Loucy (cell line): ENCODE measurements around the gene CD8A.

Source experiments
- H2AFZ ChIP-seq: fragments of 200-600 bp; sonication (generic); 2 replicates; pipeline ENCODE4 v1.6.0; 2016; ENCODE audit warnings: antibody characterized with exemption, mild to moderate bottlenecking, low read length, moderate library complexity
- H3F3A ChIP-seq: fragments of 200-600 bp; 2 replicates; pipeline ENCODE4 v1.6.0; 2016; ENCODE audit warnings: antibody characterized with exemption, low read depth, mild to moderate bottlenecking
- H3K27me3 ChIP-seq: fragments of 200-600 bp; sonication (generic); 2 replicates; pipeline ENCODE4 v1.6.1; 2014; ENCODE audit warnings: low read length, mild to moderate bottlenecking; ENCODE audit not compliant: insufficient read depth, poor library complexity, severe bottlenecking
- H3K36me3 ChIP-seq: fragments of 200-600 bp; sonication (generic); 2 replicates; pipeline ENCODE4 v1.6.1; 2016; ENCODE audit warnings: low read length; ENCODE audit not compliant: insufficient read depth
- H3K4me1 ChIP-seq: fragments of 200-600 bp; sonication (generic); 2 replicates; pipeline ENCODE4 v1.5.1; 2014; ENCODE audit warnings: low read length, mild to moderate bottlenecking; ENCODE audit not compliant: insufficient read depth, poor library complexity, severe bottlenecking
- H3K4me2 ChIP-seq: fragments of 200-600 bp; sonication (generic); 2 replicates; pipeline ENCODE4 v1.6.0; 2014; ENCODE audit warnings: antibody characterized with exemption, low read length, low read depth, mild to moderate bottlenecking; ENCODE audit not compliant: poor library complexity, severe bottlenecking
- H3K4me3 ChIP-seq: fragments of 200-600 bp; sonication (generic); 2 replicates; pipeline ENCODE4 v1.5.1; 2014; ENCODE audit warnings: low read length, mild to moderate bottlenecking, mixed read lengths; ENCODE audit not compliant: poor library complexity, severe bottlenecking
- H3K79me2 ChIP-seq: fragments of 200-600 bp; sonication (generic); 2 replicates; pipeline ENCODE4 v1.6.1; 2014; ENCODE audit warnings: low read length; ENCODE audit not compliant: insufficient read depth
- H3K9ac ChIP-seq: fragments of 200-600 bp; sonication (generic); 2 replicates; pipeline ENCODE4 v1.6.0; 2014; ENCODE audit warnings: mild to moderate bottlenecking, low read depth, low read length, moderate library complexity; ENCODE audit not compliant: poor library complexity, severe bottlenecking
- H3K9me2 ChIP-seq: fragments of 200-600 bp; sonication (generic); replicated peaks from 2 replicates; pipeline ENCODE4 v1.6.1; 2016; ENCODE audit warnings: low read depth, low read length, mixed read lengths
- H3K9me3 ChIP-seq: fragments of 200-600 bp; sonication (generic); 2 replicates; pipeline ENCODE4 v1.6.1; 2014; ENCODE audit warnings: mild to moderate bottlenecking, antibody characterized with exemption, low read length, low read depth; ENCODE audit not compliant: insufficient read depth
- H4K20me1 ChIP-seq: fragments of 200-600 bp; sonication (generic); 2 replicates; pipeline ENCODE4 v1.6.0; 2014; ENCODE audit warnings: antibody characterized with exemption, low read length, mild to moderate bottlenecking; ENCODE audit not compliant: insufficient read depth, poor library complexity, severe bottlenecking
- CTCF ChIP-seq: fragments of 200-600 bp; sonication (generic); conservative IDR thresholded peaks from 2 replicates; pipeline ENCODE4 v1.5.1; 2014; ENCODE audit warnings: mild to moderate bottlenecking, antibody characterized with exemption, low read length
- EZH2phosphoT487 ChIP-seq: fragments of 200-600 bp; IDR thresholded peaks from 2 replicates; pipeline ENCODE4 v1.6.1; 2018; ENCODE audit warnings: antibody characterized with exemption, mild to moderate bottlenecking, moderate library complexity, borderline replicate concordance

Gene CD8A

DNA sequence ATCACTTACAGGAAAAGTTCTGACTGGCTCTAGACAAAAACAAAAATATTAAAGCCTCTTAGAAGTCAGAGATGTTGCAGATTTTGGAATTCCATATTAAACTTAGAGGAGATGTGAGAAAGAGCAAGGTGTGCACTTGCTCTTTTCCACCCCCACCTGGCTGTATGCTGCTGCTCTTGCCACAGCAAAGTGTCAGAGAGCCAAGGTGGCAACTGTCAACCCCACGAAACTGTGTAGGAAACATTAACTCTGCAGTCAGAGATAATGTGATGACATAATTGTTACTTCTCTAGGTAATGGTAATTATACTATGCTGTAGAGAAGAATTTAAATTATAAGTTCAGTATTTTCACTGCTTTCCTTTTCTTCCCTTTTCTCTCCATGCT, 25.4 kb downstream of the CD8A start:
- Histone ChIP-seq H3K36me3 (peaks cover 58% of the 10 kb centered on the region; the same call in 1 of the 2 replicates), H3K4me3 (no peak overlapping the region), H3F3A (no peaks in the 10 kb centered on the region), H3K4me1 (no peaks in the 10 kb centered on the region), H3K9me3 (no peaks in the 10 kb centered on the region), H3K79me2 (0 out of 2 replicates have a peak, but pooled peaks cover 5% of the 10 kb centered on the region), H3K27me3 (no peaks in the 10 kb centered on the region), H4K20me1 (peaks cover 28% of the 10 kb centered on the region), H3K9me2 (no peaks in the 10 kb centered on the region), H3K9ac (no peak overlapping the region), H2AFZ (no peak overlapping the region), H3K4me2 (no peak overlapping the region)
- no peak for TF ChIP-seq CTCF
- TF ChIP-seq EZH2phosphoT487: no peak

GRCh38 chr2:86764661-86765309, 25.9 kb downstream of the CD8A start:
- H3K9me3 ChIP-seq: no peaks in the 10 kb centered on the region
- H3K4me1 ChIP-seq: no peaks in the 10 kb centered on the region
- no peaks in the 10 kb centered on the region for H3K27me3 ChIP-seq
- no peak overlapping the region for H3K9ac ChIP-seq
- H2AFZ ChIP-seq: no peak overlapping the region
- 0 out of 2 replicates have a peak, but pooled peaks cover 5% of the 10 kb centered on the region for H3K79me2 ChIP-seq
- peaks cover 28% of the 10 kb centered on the region for H4K20me1 ChIP-seq
- peaks cover 57% of the 10 kb centered on the region; the same call in 1 of the 2 replicates for H3K36me3 ChIP-seq
- no peaks in the 10 kb centered on the region for H3F3A ChIP-seq
- no peak for TF ChIP-seq EZH2phosphoT487
- peak; percentile 77 for TF ChIP-seq CTCF
- H3K9me2 ChIP-seq: no peaks in the 10 kb centered on the region
- no peak overlapping the region for H3K4me2 ChIP-seq
- no peak overlapping the region for H3K4me3 ChIP-seq

DNA sequence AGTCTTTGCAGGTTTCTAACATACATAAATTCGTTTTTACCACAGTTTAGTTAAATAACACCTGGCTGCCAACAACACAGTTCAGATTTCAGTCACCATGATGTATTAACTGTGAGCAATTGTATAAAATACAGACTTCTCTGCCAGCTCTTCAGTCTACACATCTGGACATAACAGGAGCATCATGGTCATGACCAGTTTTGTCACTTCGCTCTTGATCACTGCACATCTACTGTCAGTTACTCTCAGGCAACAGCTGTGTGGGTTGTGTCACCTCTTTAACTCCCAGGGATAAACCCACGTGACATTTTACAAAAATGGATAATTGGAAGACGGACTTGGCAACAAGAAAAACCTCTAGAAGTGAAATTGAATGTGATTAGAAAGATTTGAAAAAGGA, 30.3 kb downstream of the CD8A start:
- H2AFZ ChIP-seq: no peak overlapping the region
- H3K9ac ChIP-seq: no peak overlapping the region
- no peak overlapping the region for H3K4me2 ChIP-seq
- H4K20me1 ChIP-seq: peaks cover 34% of the 10 kb centered on the region
- H3K4me1 ChIP-seq: no peaks in the 10 kb centered on the region
- no peaks in the 10 kb centered on the region for H3K9me3 ChIP-seq
- no peak overlapping the region for H3K4me3 ChIP-seq
- no peaks in the 10 kb centered on the region for H3K27me3 ChIP-seq
- peaks cover 12% of the 10 kb centered on the region; the same call in 1 of the 2 replicates for H3K79me2 ChIP-seq
- H3K9me2 ChIP-seq: no peaks in the 10 kb centered on the region
- H3F3A ChIP-seq: no peaks in the 10 kb centered on the region
- TF ChIP-seq EZH2phosphoT487 (no peak), CTCF (no peak)
- H3K36me3 ChIP-seq: peaks cover 40% of the 10 kb centered on the region; the same call in 1 of the 2 replicates
